Liver (tissue), 3 donors: Measurements from ENCODE around the gene FRAS1.

Experiments used
- ATF3 ChIP-seq: IDR thresholded peaks from 2 replicates; pipeline ENCODE4 v1.6.1; 2016; ENCODE audit warnings: antibody characterized with exemption
- CTCF ChIP-seq: fragments of 150-350 bp; IDR thresholded peaks from 2 replicates; pipeline ENCODE4 v1.5.1; 2017; ENCODE audit warnings: improper control_type of control experiment, low read depth, low read length; ENCODE audit not compliant: missing input control
- JUND ChIP-seq, 2 donors: IDR thresholded peaks; 2 replicates each; pipeline ENCODE4 v1.6.1; 2016; ENCODE audit warnings: antibody characterized with exemption in 2 of 2
- MAX ChIP-seq: IDR thresholded peaks from 2 replicates; pipeline ENCODE4 v1.6.1; 2016; ENCODE audit warnings: antibody characterized with exemption
- RAD21 ChIP-seq, 2 donors: IDR thresholded peaks; 2 replicates each; pipeline ENCODE4 v1.6.1; 2016; ENCODE audit warnings: antibody characterized with exemption in 2 of 2, mild to moderate bottlenecking in 2 of 2
- REST ChIP-seq: IDR thresholded peaks from 2 replicates; pipeline ENCODE4 v1.6.1; 2016; ENCODE audit warnings: antibody characterized with exemption, mild to moderate bottlenecking
- RXRA ChIP-seq, 2 donors: IDR thresholded peaks; 2 replicates each; pipeline ENCODE4 v1.6.1; 2017 to 2018; ENCODE audit warnings: antibody characterized with exemption in 2 of 2, mild to moderate bottlenecking in 1 of 2
- SP1 ChIP-seq: IDR thresholded peaks from 2 replicates; pipeline ENCODE4 v1.6.1; 2018; ENCODE audit warnings: antibody characterized with exemption, mild to moderate bottlenecking
- YY1 ChIP-seq: IDR thresholded peaks from 2 replicates; pipeline ENCODE4 v1.6.1; 2016; ENCODE audit warnings: antibody characterized with exemption, mild to moderate bottlenecking
- donor health status: healthy.
- donor health status: healthy.

- TF ChIP-seq CTCF (no peak), SP1 (no peak), MAX (no peak), YY1 (no peak), JUND (IDR thresholded peaks at IDR 0.05) (no peak), ATF3 (no peak), RXRA (IDR thresholded peaks at IDR 0.05) (no peak), REST (no peak), RAD21 (IDR thresholded peaks at IDR 0.05) (no peak)
Observed at GRCh38 chr4:78545275-78546246, 488.4 kb downstream of the FRAS1 start.
